A549 (cell line): ENCODE results near the gene LAMTOR2. TPM values are rescaled to one million over a fixed set of nuclear protein-coding genes. Genes with fewer than 3 reads are reported as not detected.

Source experiments
- ATAC-seq, 2 experiments: fragments of 200-7000 bp in 1 of 2; fragments of >200 bp in 1 of 2; cut with Nextera tagmentation in 1 of 2; cut with Tn5 transposase in 1 of 2; 3 replicates each; pipeline versions ENCODE4 v1.8.0 to v1.9.1; 2018 to 2020; ENCODE audit warnings: mild to moderate bottlenecking in 1 of 2, moderate library complexity in 1 of 2
- CTCF ChIA-PET: fragments of 300-600 bp; sonication (Branson Sonifier 250); formaldehyde crosslinking; extraction: SDS; loops from one replicate; lab custom pipeline; 2021; ENCODE audit warnings: antibody characterized with exemption, inconsistent platforms; lab: Yijun Ruan, JAX
- POLR2A ChIA-PET: fragments of 350-600 bp; formaldehyde crosslinking; extraction: SDS; loops from one replicate; lab custom pipeline; 2021; ENCODE audit warnings: antibody characterized with exemption, inconsistent platforms; lab: Yijun Ruan, JAX
- DNase-seq, 2 experiments: peaks; one replicate each; pipeline versions ENCODE4 v3.0.0 to v3.0.0-alpha.2; 2011 to 2016; ENCODE audit warnings: low read depth in 1 of 2, low spot score in 1 of 2
- FAIRE-seq: peaks from 2 replicates; lab custom pipeline; 2011; peaks lifted over from hg19 to GRCh38; lab: Jason Lieb, UNC
- H3K27ac ChIP-seq, 2 experiments: fragments of >200 bp; sonication (Bioruptor Twin); formaldehyde crosslinking; 3 replicates each; pipeline ENCODE4 v1.5.1; 2016 to 2017
- H3K4me1 ChIP-seq: fragments of >200 bp; sonication (Bioruptor Twin); formaldehyde crosslinking; 3 replicates; pipeline ENCODE4 v1.6.1; 2016
- H3K4me2 ChIP-seq: fragments of >200 bp; sonication (Bioruptor Twin); formaldehyde crosslinking; 3 replicates; pipeline ENCODE4 v1.6.1; 2016
- H3K4me3 ChIP-seq: fragments of >200 bp; sonication (Bioruptor Twin); formaldehyde crosslinking; 3 replicates; pipeline ENCODE4 v1.5.1; 2016
- H3K9me3 ChIP-seq: fragments of >200 bp; sonication (Bioruptor Twin); formaldehyde crosslinking; 3 replicates; pipeline ENCODE4 v1.6.1; 2016
- ATOH8 ChIP-seq: fragments of 250-450 bp; sonication (Bioruptor Pico); IDR thresholded peaks from 2 replicates; pipeline ENCODE4 v1.5.0; 2020; ENCODE audit warnings: low read depth, mild to moderate bottlenecking, moderate library complexity
- BCL3 ChIP-seq: fragments of >200 bp; sonication (Bioruptor Twin); formaldehyde crosslinking; IDR thresholded peaks from 3 replicates; pipeline ENCODE4 v1.6.1; 2016
- CEBPB ChIP-seq, 2 experiments: fragments of >200 bp in 1 of 2; sonication (Bioruptor Twin) in 1 of 2; formaldehyde crosslinking in 1 of 2; IDR thresholded peaks; 2 replicates each; pipeline ENCODE4 v1.6.1; 2012 to 2016
- CHD2 ChIP-seq: fragments of 150-350 bp; IDR thresholded peaks from 2 replicates; pipeline ENCODE4 v1.6.1; 2014; ENCODE audit warnings: low read length; ENCODE audit not compliant: partially characterized antibody
- CTCF ChIP-seq: fragments of >200 bp; sonication (Bioruptor Twin); formaldehyde crosslinking; IDR thresholded peaks from 3 replicates; pipeline ENCODE4 v1.5.1; 2016
- E2F6 ChIP-seq: IDR thresholded peaks from 2 replicates; pipeline ENCODE4 v1.6.1; 2012; ENCODE audit warnings: low read depth, borderline replicate concordance
- EP300 ChIP-seq, 2 experiments: fragments of >200 bp; sonication (Bioruptor Twin); formaldehyde crosslinking; IDR thresholded peaks; 2 replicates in 1 of 2; 3 replicates in 1 of 2; pipeline ENCODE4 v1.6.1; 2016 to 2017
- FOSL2 ChIP-seq, 2 experiments: fragments of 450-650 bp in 1 of 2; fragments of >200 bp in 1 of 2; sonication (Bioruptor Twin) in 1 of 2; formaldehyde crosslinking; IDR thresholded peaks; 2 replicates each; pipeline versions ENCODE4 v1.5.0 to v1.6.1; 2016 to 2020; ENCODE audit warnings: mild to moderate bottlenecking in 1 of 2, moderate library complexity in 1 of 2
- GATA3 ChIP-seq: IDR thresholded peaks from 2 replicates; pipeline ENCODE4 v1.6.1; 2012; ENCODE audit warnings: borderline replicate concordance
- HES2 ChIP-seq: fragments of >200 bp; sonication (Bioruptor Twin); formaldehyde crosslinking; IDR thresholded peaks from 2 replicates; pipeline ENCODE4 v1.6.1; 2016
- HEYL ChIP-seq: fragments of 250-450 bp; sonication (Bioruptor Pico); IDR thresholded peaks from 2 replicates; pipeline ENCODE4 v1.8.0; 2021; ENCODE audit warnings: mild to moderate bottlenecking, moderate library complexity
- HMGXB4 ChIP-seq: fragments of 250-450 bp; sonication (Bioruptor Pico); IDR thresholded peaks from 2 replicates; pipeline ENCODE4 v1.5.0; 2021; ENCODE audit warnings: mild to moderate bottlenecking, moderate library complexity, borderline replicate concordance
- HOXA7 ChIP-seq: fragments of 250-450 bp; sonication (Bioruptor Pico); IDR thresholded peaks from 2 replicates; pipeline ENCODE4 v1.5.0; 2020; ENCODE audit warnings: mild to moderate bottlenecking, moderate library complexity
- HOXB13 ChIP-seq: fragments of 250-450 bp; sonication (Bioruptor Pico); IDR thresholded peaks from 2 replicates; pipeline ENCODE4 v1.5.0; 2020; ENCODE audit warnings: low read depth, mild to moderate bottlenecking, moderate library complexity
- MAFK ChIP-seq: fragments of 450-650 bp; IDR thresholded peaks from 2 replicates; pipeline ENCODE4 v1.6.1; 2014; ENCODE audit not compliant: partially characterized antibody
- MAX ChIP-seq: IDR thresholded peaks from 2 replicates; pipeline ENCODE4 v1.6.1; 2012
- NFE2L2 ChIP-seq: fragments of 150-350 bp; conservative IDR thresholded peaks from 2 replicates; pipeline ENCODE4 v1.6.1; 2014; ENCODE audit warnings: low read length
- NR3C1 ChIP-seq: fragments of >200 bp; sonication (Bioruptor Twin); formaldehyde crosslinking; IDR thresholded peaks from 3 replicates; pipeline ENCODE4 v1.6.1; 2017
- RARB ChIP-seq: fragments of 250-450 bp; sonication (Bioruptor Pico); IDR thresholded peaks from 2 replicates; pipeline ENCODE4 v1.8.0; 2021; ENCODE audit warnings: mild to moderate bottlenecking, moderate library complexity
- ZNF302 ChIP-seq: fragments of 250-450 bp; sonication (Bioruptor Pico); IDR thresholded peaks from 2 replicates; pipeline ENCODE4 v1.9.0; 2021; ENCODE audit warnings: inconsistent platforms, mild to moderate bottlenecking, moderate library complexity
- ZSCAN20 ChIP-seq: fragments of 250-450 bp; sonication (Bioruptor Pico); IDR thresholded peaks from 2 replicates; pipeline ENCODE4 v1.8.0; 2022; ENCODE audit warnings: mild to moderate bottlenecking, moderate library complexity
- WGBS: methylation state at CpG from one replicate; pipeline ENCODE4 v1.1.6; 2017; ENCODE audit errors: missing lambda C conversion rate; 5-methylcytosine and 5-hydroxymethylcytosine counted together
- polyA plus RNA-seq, 4 experiments: library from polyadenylated mRNA; depleted of rRNA in 3 of 4; stranded (reverse); fragments of >200 nt; fragmentation: RNase III in 1 of 4; extraction: RNeasy Plus Mini Kit Qiagen cat#74134 plus additional on column Dnase treatment in 1 of 4; gene quantifications; 2 replicates in 3 of 4; 3 replicates in 1 of 4; pipeline ENCODE4 v1.2.3, GENCODE V29; 2011 to 2017

Gene LAMTOR2
- polyA plus RNA-seq, 2 of the 4 experiments (the other 2 are of a cell fraction) = 63.0 to 171 TPM

GRCh38 chr1:156004843-156005584, 49.6 kb upstream of the LAMTOR2 start:
- ATAC-seq = no peak
- no peak for FAIRE-seq
- H3K9me3 ChIP-seq = no peaks in the 10 kb centered on the region
- no peak overlapping the region for H3K4me3 ChIP-seq
- no peak for DNase-seq
- POLR2A ChIA-PET = interaction anchor here (0.8 to 1.1 kb wide), 2 partner anchors 64 to 67 kb away, joined by 3 read pairs; no protein-coding TSS in a partner anchor
- WGBS = 80% methylated on average over 4 of the region's 4 CpGs
- H3K27ac ChIP-seq = peak overlapping the region in 1 of 2 experiments; percentile 25; a peak in 1 of 6 replicates
- no peak overlapping the region; the same call in 2 of the 3 replicates for H3K4me2 ChIP-seq
- TF ChIP-seq NR3C1 (no peak), MAFK (no peak), HOXA7 (no peak), GATA3 (no peak), CTCF (no peak), HEYL (CRISPR knock-in tag) (no peak), EP300 (IDR thresholded peaks at IDR 0.05) (no peak), NFE2L2 (no peak), HES2 (no peak), ZSCAN20 (CRISPR knock-in tag) (no peak), HOXB13 (CRISPR knock-in tag) (no peak), RARB (CRISPR knock-in tag) (no peak), CEBPB (IDR thresholded peaks at IDR 0.05) (no peak), HMGXB4 (CRISPR knock-in tag) (no peak), CHD2 (no peak), MAX (no peak), ZNF302 (CRISPR knock-in tag) (no peak), ATOH8 (no peak), FOSL2 (IDR thresholded peaks at IDR 0.05) (no peak), FOSL2 (CRISPR knock-in tag; IDR thresholded peaks at IDR 0.05) (no peak)
- CTCF ChIA-PET = interaction anchor here (0.6 to 6.6 kb wide), 4 partner anchors 8 to 67 kb away, joined by 4 to 63 read pairs (median 4); no protein-coding TSS in a partner anchor
- H3K4me1 ChIP-seq = peaks cover 44% of the 10 kb centered on the region

GRCh38 chr1:156006666-156007376, 47.8 kb upstream of the LAMTOR2 start:
- no peak for ATAC-seq
- WGBS = 89% methylated on average over 5 of the region's 7 CpGs
- H3K9me3 ChIP-seq = no peaks in the 10 kb centered on the region
- no peak overlapping the region for H3K4me2 ChIP-seq
- TF ChIP-seq HMGXB4 (CRISPR knock-in tag) (no peak), BCL3 (no peak), E2F6 (no peak), ATOH8 (no peak), HOXA7 (no peak)
- no peak overlapping the region for H3K4me3 ChIP-seq
- POLR2A ChIA-PET = no interaction called here
- CTCF ChIA-PET = interaction anchor here (1.1 to 2.3 kb wide), 3 partner anchors 39 to 68 kb away, joined by 3 to 12 read pairs (median 5); no protein-coding TSS in a partner anchor
- FAIRE-seq = no peak
- H3K4me1 ChIP-seq = peaks cover 31% of the 10 kb centered on the region
- H3K27ac ChIP-seq = no peak overlapping the region
- DNase-seq = no peak
